GM12878 (cell line): Measurements from ENCODE around the gene ZBTB5. TPM values are rescaled to one million over a fixed set of nuclear protein-coding genes. Genes with fewer than 3 reads are reported as not detected.
"Not testable (repeated sequence)": the region's sequence is repeated elsewhere in the genome, so short reads cannot be mapped to it uniquely, and the experiment has no call there.

ENCODE experiments used
- ATAC-seq: fragments of 200-7000 bp; cut with Tn5 transposase; 3 replicates; pipeline ENCODE4 v1.9.1; 2020; ENCODE audit warnings: mild to moderate bottlenecking, moderate library complexity
- BruUV-seq: library from RNA; stranded (reverse); fragments of 400-500 nt; replicated peaks from 2 replicates; lab custom pipeline; 2021; lab: Mats Ljungman, UMichigan
- CTCF ChIA-PET: fragments of 300-600 bp; sonication (Branson Sonifier 250); formaldehyde crosslinking; extraction: SDS; loops from one replicate; lab custom pipeline; 2021; ENCODE audit warnings: inconsistent platforms; lab: Yijun Ruan, JAX
- POLR2A ChIA-PET: fragments of 350-600 bp; formaldehyde crosslinking; extraction: SDS; loops from one replicate; lab custom pipeline; 2021; ENCODE audit warnings: inconsistent platforms; lab: Charles Lee
- RAD21 ChIA-PET: fragments of 300-600 bp; sonication (Branson Sonifier 250); formaldehyde crosslinking; loops from one replicate; lab custom pipeline; 2023; ENCODE audit warnings: antibody characterized with exemption; ENCODE audit not compliant: unreplicated experiment; lab: Charles Lee
- SMC1A ChIA-PET: fragments of 300-600 bp; sonication (Branson Sonifier 250); formaldehyde crosslinking; loops from one replicate; lab custom pipeline; 2023; ENCODE audit not compliant: unreplicated experiment, uncharacterized antibody; lab: Charles Lee
- DNase-seq: peaks from one replicate; pipeline ENCODE4 v3.0.0-alpha.2; 2011; ENCODE audit warnings: low read depth, low spot score
- FAIRE-seq: peaks from 3 replicates; lab custom pipeline; 2011; peaks lifted over from hg19 to GRCh38; lab: Jason Lieb, UNC
- H2AFZ ChIP-seq: 2 replicates; pipeline ENCODE4 v1.6.0; 2011; ENCODE audit warnings: low read depth, low read length, control low read depth; ENCODE audit not compliant: control insufficient read depth
- H3K27ac ChIP-seq: 2 replicates; pipeline ENCODE4 v1.5.1; 2011; ENCODE audit warnings: control low read depth; ENCODE audit not compliant: control insufficient read depth, insufficient read depth
- H3K27me3 ChIP-seq, 2 experiments: replicated peaks in 1 of 2; 2 replicates each; pipeline versions ENCODE4 v1.6.0 to v1.6.1; 2011; ENCODE audit warnings: low read length in 1 of 2; ENCODE audit not compliant: control insufficient read depth in 2 of 2, insufficient read depth in 2 of 2
- H3K36me3 ChIP-seq, 2 experiments: 2 replicates each; pipeline ENCODE4 v1.5.1; 2011; ENCODE audit warnings: low read length in 1 of 2; ENCODE audit not compliant: control insufficient read depth in 2 of 2, insufficient read depth in 2 of 2
- H3K4me1 ChIP-seq: 2 replicates; pipeline ENCODE4 v1.6.1; 2011; ENCODE audit warnings: mild to moderate bottlenecking, low read length, moderate library complexity, mixed read lengths; ENCODE audit not compliant: control insufficient read depth, insufficient read depth
- H3K4me2 ChIP-seq: 2 replicates; pipeline ENCODE4 v1.6.0; 2011; ENCODE audit warnings: control low read depth; ENCODE audit not compliant: control insufficient read depth, insufficient read depth
- H3K4me3 ChIP-seq: fragments of 200-600 bp; sonication (generic); 2 replicates; pipeline ENCODE4 v1.5.1; 2016
- H3K79me2 ChIP-seq: 2 replicates; pipeline ENCODE4 v1.6.0; 2011; ENCODE audit warnings: low read length; ENCODE audit not compliant: control insufficient read depth, insufficient read depth
- H3K9ac ChIP-seq: 2 replicates; pipeline ENCODE4 v1.8.0; 2011; ENCODE audit warnings: low read length, control low read depth, mixed read lengths; ENCODE audit not compliant: control insufficient read depth, insufficient read depth
- H3K9me3 ChIP-seq: replicated peaks from 3 replicates; pipeline ENCODE4 v1.5.1; 2011; ENCODE audit warnings: mild to moderate bottlenecking, low read length; ENCODE audit not compliant: control insufficient read depth, insufficient read depth
- H4K20me1 ChIP-seq: 2 replicates; pipeline ENCODE4 v1.6.0; 2011; ENCODE audit not compliant: control insufficient read depth, insufficient read depth
- BACH1 ChIP-seq: fragments of 450-650 bp; IDR thresholded peaks from 2 replicates; pipeline ENCODE4 v1.6.1; 2017; ENCODE audit warnings: mild to moderate bottlenecking, borderline replicate concordance
- BRCA1 ChIP-seq: IDR thresholded peaks from 2 replicates; pipeline ENCODE4 v1.6.1; 2011; ENCODE audit warnings: low read depth, low read length, improper control_type of control experiment
- GATAD2B ChIP-seq: fragments of 450-650 bp; conservative IDR thresholded peaks from 2 replicates; pipeline ENCODE4 v1.6.1; 2017; ENCODE audit warnings: low read depth, mild to moderate bottlenecking, moderate library complexity
- MTA2 ChIP-seq: fragments of 450-650 bp; IDR thresholded peaks from 2 replicates; pipeline ENCODE4 v1.6.1; 2016; ENCODE audit warnings: low read depth, mild to moderate bottlenecking, moderate library complexity
- POLR2AphosphoS2 ChIP-seq: IDR thresholded peaks from 2 replicates; pipeline ENCODE4 v1.6.1; 2011; ENCODE audit warnings: low read depth, mild to moderate bottlenecking, low read length, improper control_type of control experiment, moderate library complexity
- POLR2AphosphoS5 ChIP-seq: IDR thresholded peaks from 2 replicates; pipeline ENCODE4 v1.6.1; 2011; ENCODE audit warnings: mild to moderate bottlenecking, low read length, inconsistent platforms
- RAD51 ChIP-seq: fragments of 450-650 bp; IDR thresholded peaks from 2 replicates; pipeline ENCODE4 v1.6.1; 2016; ENCODE audit warnings: moderate library complexity, mild to moderate bottlenecking, inconsistent platforms
- TARDBP ChIP-seq: IDR thresholded peaks from 2 replicates; pipeline ENCODE4 v1.6.1; 2016; ENCODE audit warnings: borderline replicate concordance
- WGBS: methylation state at CpG from one replicate; pipeline ENCODE4 v1.1.6; 2016; ENCODE audit warnings: low lambda C conversion rate; ENCODE audit not compliant: insufficient replicate concordance, insufficient coverage; ENCODE audit errors: missing lambda C conversion rate; 5-methylcytosine and 5-hydroxymethylcytosine counted together
- in situ Hi-C: fragments of 300-500 bp; cut with MboI; formaldehyde crosslinking; loops from 9 replicates; pipeline ENCODE4 v1.14.3; 2018; ENCODE audit warnings: mixed read lengths
- intact Hi-C: fragments of 100-400 bp; cut with micrococcal nuclease; formaldehyde crosslinking; loops from one replicate; pipeline ENCODE4 v1.14.2; 2022; ENCODE audit not compliant: unreplicated experiment
- polyA plus RNA-seq, 11 experiments: library from polyadenylated mRNA; depleted of rRNA in 4 of 11; unstranded in 6 of 11; stranded (reverse) in 5 of 11; fragments of >200 nt; fragmentation: Nextera tagmentation in 4 of 11; fragmentation: Illumina TruSeq in 1 of 11; extraction: Ambion mirVana in 4 of 11; extraction: Trizol in 1 of 11; gene quantifications; 1 replicate in 1 of 11; 2 replicates in 10 of 11; pipeline versions ENCODE4 v1.2.1 to v1.2.3, GENCODE V29; 2011 to 2016; ENCODE audit warnings: inconsistent platforms in 2 of 11, missing spikeins in 2 of 11, low read depth in 1 of 11
- total RNA-seq, 4 experiments: library from RNA; depleted of rRNA in 3 of 4; stranded (reverse); fragments of >200 nt in 3 of 4; fragmentation: Illumina TruSeq in 1 of 4; extraction: Trizol in 1 of 4; gene quantifications; 2 replicates each; pipeline versions ENCODE4 v1.2.1 to v1.2.3, GENCODE V29; 2013 to 2021

The ZBTB5 gene
- total and polyA plus RNA-seq, 10 of the 15 experiments (the other 5 are each of a cell fraction or from before 2014, with no cell fraction given): 1.4 to 32.5 (median 12.1) TPM

- H3K4me1 ChIP-seq: no peaks in the 10 kb centered on the region
- no peaks in the 10 kb centered on the region; a peak in 2 of 4 replicates for H3K36me3 ChIP-seq
- no TSS peak for BruUV-seq
- ChIA-PET CTCF (no interaction called here), RAD21 (interaction anchor here (1.2 kb wide), 1 partner anchor 77 kb away, joined by 3 read pairs; the partner anchor contains the start of gene TOMM5), SMC1A (no interaction called here), POLR2A (no interaction called here)
- no peaks in the 10 kb centered on the region for H4K20me1 ChIP-seq
- no peak overlapping the region for H3K9ac ChIP-seq
- H3K4me3 ChIP-seq: no peak overlapping the region
- in situ Hi-C loops: no loop called here
- FAIRE-seq: no peak
- H3K27ac ChIP-seq: no peak overlapping the region
- H3K9me3 ChIP-seq: no peaks in the 10 kb centered on the region
- H3K79me2 ChIP-seq: no peaks in the 10 kb centered on the region
- no peaks in the 10 kb centered on the region for H3K27me3 ChIP-seq
- intact Hi-C loops: no loop called here
- no peak overlapping the region for H3K4me2 ChIP-seq
- 98% methylated on average over 7 of the region's 7 CpGs for WGBS
- no peak for ATAC-seq
- DNase-seq: no peak
- no peak for TF ChIP-seq MTA2
- no peak for TF ChIP-seq BACH1
- no peak for TF ChIP-seq BRCA1
- no peak for TF ChIP-seq POLR2AphosphoS5
- no peak for TF ChIP-seq GATAD2B
- no peak for TF ChIP-seq TARDBP
- TF ChIP-seq RAD51: no peak
- no peak for TF ChIP-seq POLR2AphosphoS2
- no peak overlapping the region for H2AFZ ChIP-seq
Measured at GRCh38 chr9:37514999-37515398, 49.7 kb upstream of the ZBTB5 start.

DNA sequence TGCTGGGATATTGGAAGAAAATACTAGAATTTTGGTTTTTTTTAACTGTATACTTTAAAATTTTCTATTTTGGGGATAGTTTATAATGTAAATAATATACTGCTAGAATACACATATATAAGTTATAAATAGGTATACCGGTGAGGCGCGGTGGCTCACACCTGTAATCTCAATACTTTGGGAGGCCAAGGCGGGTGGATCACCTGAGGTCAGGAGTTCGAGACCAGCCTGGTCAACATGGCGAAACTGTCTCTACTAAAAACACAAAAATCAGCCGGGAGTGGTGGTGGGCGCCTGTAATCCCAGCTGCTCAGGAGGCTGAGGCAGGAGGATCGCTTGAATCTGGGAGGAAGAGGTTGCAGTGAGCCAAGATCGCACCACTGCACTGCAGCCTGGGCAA lies 49.2 kb upstream of the ZBTB5 start:
- H3K36me3 ChIP-seq, H3K4me1 ChIP-seq, H3K4me2 ChIP-seq, RAD21 ChIA-PET, CTCF ChIA-PET, intact Hi-C loops, BruUV-seq, H4K20me1 ChIP-seq, DNase-seq, H3K27ac ChIP-seq, in situ Hi-C loops, ATAC-seq, FAIRE-seq, H3K9ac ChIP-seq, H2AFZ ChIP-seq, SMC1A ChIA-PET, H3K27me3 ChIP-seq, H3K79me2 ChIP-seq, POLR2A ChIA-PET, H3K9me3 ChIP-seq, H3K4me3 ChIP-seq: not testable (repeated sequence)
- 97% methylated on average over 10 of the region's 10 CpGs for WGBS
